Stimulated activated CD8-positive, alpha-beta memory T cell treated with anti-CD3 and anti-CD28 coated beads, Interleukin-2, amount 100 ng/mL, for 48 hours (primary cell): ENCODE results near the gene CREBL2.

Experiments used
- DNase-seq, 2 donors: peaks; one replicate each; pipeline ENCODE4 v3.0.0-alpha.2; 2020; ENCODE audit warnings: low read depth in 2 of 2

The CREBL2 gene

GRCh38 chr12:12681061-12681765, 69.5 kb downstream of the CREBL2 start:
- DNase-seq: no peak

GRCh38 chr12:12682284-12682683, 70.6 kb downstream of the CREBL2 start:
- no peak for DNase-seq

DNA sequence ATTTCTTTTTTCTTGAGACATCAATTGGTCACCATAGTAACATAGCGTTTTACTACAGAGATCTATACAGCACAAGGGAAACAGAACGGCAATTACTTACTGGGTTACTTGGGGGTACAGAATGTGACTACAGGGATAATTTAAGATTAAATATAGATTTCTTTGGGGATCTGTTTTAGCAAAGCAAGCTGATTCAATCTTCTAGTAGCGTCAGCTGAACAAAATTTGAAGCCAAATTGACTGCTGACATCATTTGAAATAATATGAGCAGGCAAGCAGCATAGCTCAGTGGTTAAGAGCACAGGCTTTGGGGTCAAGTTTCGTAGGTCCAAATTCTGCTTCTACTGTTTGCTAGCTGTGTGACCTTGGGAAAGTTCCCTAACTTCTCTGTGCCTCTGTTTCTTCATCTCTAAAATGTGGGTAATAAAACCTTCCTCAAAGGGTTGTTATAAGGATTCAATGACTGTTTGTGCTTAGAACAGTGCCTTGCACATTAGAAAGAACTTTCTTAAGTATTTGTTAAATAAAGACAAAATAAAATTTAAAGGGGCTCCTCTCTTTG, 71.5 kb downstream of the CREBL2 start:
- DNase-seq: no peak

DNA sequence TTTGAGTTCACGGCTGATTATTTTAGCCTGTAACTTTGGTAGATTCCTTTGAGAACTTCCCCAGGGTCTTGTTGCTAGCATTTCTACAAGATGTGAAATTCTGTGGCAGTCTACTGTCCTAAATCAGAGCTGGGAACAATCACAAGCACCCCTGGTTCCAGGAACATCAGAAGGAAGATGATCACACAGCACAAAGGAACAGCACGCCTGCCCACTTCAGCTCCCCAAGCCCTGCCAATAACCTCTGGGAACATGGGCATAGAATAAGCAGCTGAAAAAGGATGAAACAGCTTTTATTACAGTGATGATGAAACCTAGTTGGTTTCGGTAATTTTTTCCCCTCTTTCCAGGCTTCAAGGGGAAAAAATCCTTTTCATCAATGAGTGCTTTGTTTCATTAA, 72.0 kb downstream of the CREBL2 start:
- DNase-seq: no peak

DNA sequence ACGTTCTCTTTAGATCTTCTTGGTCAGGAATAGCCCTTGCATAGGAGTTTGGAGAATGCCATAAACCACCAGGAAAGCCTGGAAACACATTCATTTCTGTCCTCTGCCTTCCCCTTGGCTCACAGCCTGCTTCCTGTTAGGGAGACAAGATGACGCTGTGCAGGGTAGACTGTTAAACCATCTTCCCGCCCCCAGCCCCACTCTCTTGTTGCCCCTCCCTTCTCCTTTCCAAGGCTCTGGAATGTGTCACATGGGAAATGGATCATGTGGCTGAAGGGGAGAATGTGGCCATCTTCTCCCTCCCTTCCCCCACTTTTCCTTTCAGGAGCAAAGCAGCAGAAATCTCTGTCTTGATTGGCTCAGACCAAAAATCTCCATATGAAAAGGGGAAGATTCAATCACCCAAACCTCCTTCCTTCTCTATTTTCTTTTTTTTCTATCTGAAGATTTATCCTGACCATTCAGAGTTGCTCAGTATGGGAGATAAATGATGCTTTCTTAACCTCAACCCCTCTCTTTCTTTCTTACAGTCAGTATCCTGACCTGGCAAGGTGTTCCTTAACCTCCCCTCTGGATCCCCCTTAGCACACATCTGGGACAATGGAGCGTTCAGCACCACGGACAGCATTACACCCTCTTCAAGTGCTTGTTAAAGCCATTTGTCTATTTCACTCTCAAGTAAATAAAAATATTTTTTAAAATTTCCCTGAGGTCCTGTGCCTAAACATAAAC, 72.9 kb downstream of the CREBL2 start:
- no peak for DNase-seq

DNA sequence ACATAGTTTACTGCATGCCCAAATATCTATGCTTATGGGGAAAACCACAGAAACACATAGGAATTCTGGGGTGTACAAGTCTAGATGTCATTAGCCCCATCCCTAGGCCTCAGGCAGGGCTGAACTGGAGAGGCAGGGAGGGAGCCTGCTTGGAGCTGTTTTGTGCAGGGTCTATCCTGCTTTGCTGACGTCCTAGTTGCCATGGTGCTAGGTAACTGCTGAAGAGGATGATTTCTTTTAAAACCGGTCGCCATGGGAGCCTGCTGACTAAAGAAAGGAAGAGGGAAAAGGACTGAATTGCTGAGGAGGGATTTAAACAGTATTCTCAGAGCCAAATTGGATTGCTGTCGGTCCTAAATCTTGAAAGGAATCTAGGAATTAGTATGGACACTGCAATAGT, 73.6 kb downstream of the CREBL2 start:
- DNase-seq: no peak

DNA sequence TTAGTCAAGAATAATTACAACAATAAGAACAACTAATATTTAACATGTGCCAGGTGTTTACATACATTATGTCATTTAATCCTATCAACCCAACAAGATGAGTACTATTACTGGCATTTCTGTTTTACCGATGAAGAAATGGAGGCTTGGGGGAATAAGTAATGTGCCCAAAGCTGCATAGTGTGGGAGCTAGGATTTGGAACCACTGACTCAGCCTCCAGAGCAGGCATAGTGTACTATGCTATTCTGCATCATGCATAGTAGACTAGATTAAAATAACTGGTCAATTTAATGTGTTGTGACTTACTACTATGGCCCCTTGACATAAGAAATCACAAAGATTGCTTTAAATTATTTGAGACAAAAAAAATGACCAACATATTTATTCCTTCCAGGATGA, 74.8 kb downstream of the CREBL2 start:
- no peak for DNase-seq

- DNase-seq: no peak
Measured at GRCh38 chr12:12686925-12687324, 75.2 kb downstream of the CREBL2 start.

GRCh38 chr12:12689647-12690300, 78.1 kb downstream of the CREBL2 start:
- no peak for DNase-seq

- DNase-seq: no peak
Measured at GRCh38 chr12:12691549-12691948, 79.9 kb downstream of the CREBL2 start.

GRCh38 chr12:12693111-12693671, 81.5 kb downstream of the CREBL2 start:
- no peak for DNase-seq
